Sigmoid colon (tissue), 7 donors: Measurements from ENCODE around the gene SLC4A11. TPM values are rescaled to one million over a fixed set of nuclear protein-coding genes. Genes with fewer than 3 reads are reported as not detected.

Experiments
- DNase-seq: peaks from one replicate; pipeline ENCODE4 v3.0.0-alpha.2; 2019
- H3K27ac ChIP-seq, 4 donors: fragments of 200-600 bp; sonication (generic); one replicate each; pipeline ENCODE4 v1.5.1; 2016 to 2019; ENCODE audit warnings: mild to moderate bottlenecking in 1 of 4
- H3K27me3 ChIP-seq, 3 donors: fragments of 200-600 bp; sonication (generic); one replicate each; pipeline ENCODE4 v1.5.1; 2019; ENCODE audit warnings: mild to moderate bottlenecking in 1 of 3
- H3K36me3 ChIP-seq, 4 donors: fragments of 200-600 bp; sonication (generic); one replicate each; pipeline ENCODE4 v1.5.1; 2016 to 2019
- H3K4me1 ChIP-seq, 4 donors: fragments of 200-600 bp; sonication (generic); one replicate each; pipeline ENCODE4 v1.5.1; 2017 to 2019
- H3K4me3 ChIP-seq, 4 donors: fragments of 200-600 bp; sonication (generic); one replicate each; pipeline ENCODE4 v1.5.1; 2017 to 2019; ENCODE audit warnings: mild to moderate bottlenecking in 2 of 4, moderate library complexity in 1 of 4
- H3K9me3 ChIP-seq, 4 donors: fragments of 200-600 bp in 3 of 4; sonication (generic) in 3 of 4; one replicate each; pipeline versions ENCODE4 v1.5.1 to v1.6.1; 2013 to 2019
- CTCF ChIP-seq, 4 experiments: fragments of 450-650 bp in 3 of 4; fragments of 200-600 bp in 1 of 4; IDR thresholded peaks; one replicate each; pipeline ENCODE4 v1.5.1; 2016 to 2019; ENCODE audit warnings: antibody characterized with exemption in 4 of 4, mild to moderate bottlenecking in 3 of 4, moderate library complexity in 2 of 4
- EP300 ChIP-seq, 4 donors: sonication (generic); formaldehyde crosslinking; IDR thresholded peaks; one replicate each; pipeline ENCODE4 v1.6.1; 2017; ENCODE audit warnings: antibody characterized with exemption in 4 of 4
- POLR2A ChIP-seq, 2 donors: fragments of 450-650 bp; IDR thresholded peaks; one replicate each; pipeline ENCODE4 v1.6.1; 2016; ENCODE audit warnings: antibody characterized with exemption in 2 of 2, mild to moderate bottlenecking in 2 of 2, moderate library complexity in 2 of 2
- POLR2AphosphoS5 ChIP-seq, 4 donors: sonication (generic); formaldehyde crosslinking; IDR thresholded peaks; one replicate each; pipeline ENCODE4 v1.6.1; 2017; ENCODE audit warnings: antibody characterized with exemption in 4 of 4
- WGBS, 2 donors: extraction: QIAGEN DNeasy Blood & Tissue Kit; methylation state at CpG; one replicate each; pipeline ENCODE4 v1.1.7; 2013; 5-methylcytosine and 5-hydroxymethylcytosine counted together
- intact Hi-C: fragments of 100-400 bp; cut with DNase I; formaldehyde crosslinking; loops from one replicate; pipeline ENCODE4 v1.15.1; 2023
- polyA plus RNA-seq, 3 donors: library from polyadenylated mRNA; stranded (reverse); fragments of 200-250 nt; gene quantifications; one replicate each; pipeline ENCODE4 v1.2.3, GENCODE V29; 2013
- total RNA-seq, 4 donors: library from RNA; depleted of rRNA; stranded (reverse); fragments of >200 nt; gene quantifications; one replicate each; pipeline ENCODE4 v1.1.0, GENCODE V29; 2016
- donor health status: healthy with polysubstance abuse.
- donor health status: Bipolar disorder and iron deficiency.
- donor health status: healthy.

SLC4A11 gene
- total and polyA plus RNA-seq, 7 donors = 0.36 to 2.1 TPM; not detected in 5

GRCh38 chr20:3226093-3226492, 12.9 kb downstream of the SLC4A11 start:
- H3K27me3 ChIP-seq = no peaks in the 10 kb centered on the region
- intact Hi-C loops = no loop called here
- 88 to 89% methylated on average over 10 of the region's 10 CpGs for WGBS, 2 donors
- H3K4me1 ChIP-seq = no peaks in the 10 kb centered on the region
- H3K4me3 ChIP-seq = no peak overlapping the region
- DNase-seq = no peak
- H3K9me3 ChIP-seq = no peaks in the 10 kb centered on the region
- H3K36me3 ChIP-seq = peaks cover 0 to 44% (median 6%) of the 10 kb centered on the region in 4 donors
- H3K27ac ChIP-seq = no peak overlapping the region
- no peak for TF ChIP-seq EP300 (IDR thresholded peaks at IDR 0.05)
- TF ChIP-seq POLR2AphosphoS5 (IDR thresholded peaks at IDR 0.05) = no peak
- TF ChIP-seq POLR2A (IDR thresholded peaks at IDR 0.05) = no peak
- TF ChIP-seq CTCF (IDR thresholded peaks at IDR 0.05) = no peak

DNA sequence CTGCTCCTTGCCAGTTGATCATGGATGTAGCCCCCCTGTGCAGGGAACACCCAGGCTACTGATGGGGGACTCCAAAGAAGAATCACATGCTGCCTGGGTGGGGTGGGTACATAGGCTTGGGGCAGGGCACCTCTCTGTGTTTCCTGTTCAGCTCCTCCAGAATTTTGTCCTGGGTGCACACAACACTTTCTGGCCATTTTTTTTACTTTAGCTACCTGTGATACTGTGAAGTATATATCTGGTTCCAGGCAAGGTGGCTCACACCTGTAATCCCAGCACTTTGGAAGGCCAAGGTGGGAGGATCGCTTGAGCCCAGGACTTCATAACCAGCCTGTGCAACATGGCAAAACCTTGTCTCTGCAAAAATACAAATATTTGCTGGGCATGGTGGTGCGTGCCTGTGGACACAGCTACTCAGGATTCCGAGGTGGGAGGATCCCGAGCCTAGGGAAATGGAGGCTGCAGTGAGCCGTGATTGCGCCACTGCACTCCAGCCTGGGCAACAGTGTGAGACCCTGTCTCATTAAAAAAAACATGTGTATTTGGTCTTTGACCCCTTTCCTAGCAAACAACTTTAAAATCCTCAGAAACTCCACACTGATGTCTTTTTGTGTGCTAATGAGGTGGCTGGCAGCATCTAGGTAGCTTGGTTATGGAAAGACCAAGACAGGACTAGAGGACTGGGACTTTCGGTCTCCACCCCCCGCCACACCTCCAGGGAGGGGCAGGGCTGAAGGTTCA, 14.1 kb downstream of the SLC4A11 start:
- TF ChIP-seq EP300 (IDR thresholded peaks at IDR 0.05) (no peak), POLR2AphosphoS5 (IDR thresholded peaks at IDR 0.05) (no peak), CTCF (IDR thresholded peaks at IDR 0.05) (no peak), POLR2A (IDR thresholded peaks at IDR 0.05) (no peak)
- H3K27ac ChIP-seq = no peak overlapping the region
- H3K4me3 ChIP-seq = no peak overlapping the region
- no peaks in the 10 kb centered on the region for H3K27me3 ChIP-seq
- intact Hi-C loops = no loop called here
- H3K36me3 ChIP-seq = peaks cover 0 to 50% (median 6%) of the 10 kb centered on the region in 4 donors
- H3K4me1 ChIP-seq = no peaks in the 10 kb centered on the region
- no peak for DNase-seq
- no peaks in the 10 kb centered on the region for H3K9me3 ChIP-seq
- WGBS, 2 donors = 76 to 90% methylated on average over 8 of the region's 8 CpGs

- WGBS, 2 donors = 76 to 90% methylated on average over 20 of the region's 20 CpGs
- H3K4me1 ChIP-seq = no peaks in the 10 kb centered on the region
- no peak for DNase-seq
- no peak for TF ChIP-seq EP300 (IDR thresholded peaks at IDR 0.05)
- no peak for TF ChIP-seq CTCF (IDR thresholded peaks at IDR 0.05)
- TF ChIP-seq POLR2A (IDR thresholded peaks at IDR 0.05) = no peak
- TF ChIP-seq POLR2AphosphoS5 (IDR thresholded peaks at IDR 0.05) = no peak
- H3K4me3 ChIP-seq = no peak overlapping the region
- intact Hi-C loops = no loop called here
- no peaks in the 10 kb centered on the region for H3K27me3 ChIP-seq
- peaks cover 0 to 50% (median 6%) of the 10 kb centered on the region in 4 donors for H3K36me3 ChIP-seq
- H3K9me3 ChIP-seq = no peaks in the 10 kb centered on the region
- H3K27ac ChIP-seq = no peak overlapping the region
These were observed 14.9 kb downstream of the SLC4A11 start for GRCh38 chr20:3223994-3224680.

DNA sequence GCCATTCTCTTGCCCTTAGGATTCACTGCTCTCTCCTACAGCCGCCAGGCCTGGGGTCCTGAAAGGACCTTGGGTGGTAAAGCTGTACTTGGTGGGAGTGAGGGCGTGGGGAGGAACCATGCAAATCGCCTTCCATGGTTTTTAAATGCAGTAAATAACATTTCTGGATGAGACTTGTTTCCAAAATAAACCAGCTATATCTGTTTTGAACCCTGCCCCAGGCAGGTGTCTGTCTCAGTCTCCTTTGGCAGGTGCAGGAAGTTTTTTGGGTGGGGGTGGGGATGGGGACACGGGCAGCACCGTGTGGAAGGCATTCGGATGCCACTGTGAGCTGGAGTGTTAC, 15.4 kb downstream of the SLC4A11 start:
- no peak overlapping the region for H3K4me3 ChIP-seq

More for the DNA sequence above, 15.4 kb downstream of the SLC4A11 start:
- peaks cover 0 to 50% (median 6%) of the 10 kb centered on the region in 4 donors for H3K36me3 ChIP-seq
- WGBS, 2 donors = 76% methylated on average over 6 of the region's 6 CpGs
- no peaks in the 10 kb centered on the region for H3K27me3 ChIP-seq
- DNase-seq = no peak
- no peak for TF ChIP-seq POLR2AphosphoS5 (IDR thresholded peaks at IDR 0.05)
- TF ChIP-seq EP300 (IDR thresholded peaks at IDR 0.05) = no peak
- no peak for TF ChIP-seq CTCF (IDR thresholded peaks at IDR 0.05)
- TF ChIP-seq POLR2A (IDR thresholded peaks at IDR 0.05) = no peak
- no peak overlapping the region for H3K27ac ChIP-seq
- intact Hi-C loops = no loop called here
- H3K9me3 ChIP-seq = no peaks in the 10 kb centered on the region
- H3K4me1 ChIP-seq = peaks cover 0 to 2% (median 1%) of the 10 kb centered on the region in 4 donors
